ENCODE data around the gene ZNF44. TPM values are rescaled to one million over a fixed set of nuclear protein-coding genes. Genes with fewer than 3 reads are reported as not detected.

Gene ZNF44
- polyA plus RNA-seq, 1 donor from 2014 or later: 14.7 TPM

DNA sequence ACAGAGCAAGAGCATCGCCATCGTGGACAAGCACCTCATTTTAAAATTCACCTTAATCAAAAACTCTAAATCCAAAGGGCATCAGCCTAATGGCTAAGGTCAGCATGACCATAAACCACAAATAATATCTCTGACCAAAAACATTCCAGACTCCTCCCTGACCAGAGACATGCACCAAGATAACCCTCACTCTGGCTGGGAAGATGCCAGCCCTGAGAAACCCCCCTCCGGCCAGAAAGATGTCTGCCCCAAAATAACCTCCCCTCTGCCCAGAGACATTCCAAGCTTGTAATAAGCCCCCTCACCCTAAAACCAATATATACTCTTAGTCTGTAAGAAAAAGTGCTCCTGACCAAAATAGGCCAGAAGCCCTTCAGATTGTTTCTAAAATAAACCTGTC, 61.7 kb downstream of the ZNF44 start:
- no peak for TF ChIP-seq TAF1 (IDR thresholded peaks at IDR 0.05; ENCODE audit: low read depth)
- no peak overlapping the region for H3K9ac ChIP-seq (ENCODE audit: low read length)
- H3K9me2 ChIP-seq (ENCODE audit: insufficient read depth, low read length): no peaks in the 10 kb centered on the region
- H3K36me3 ChIP-seq (ENCODE audit: insufficient read depth, low read length): no peaks in the 10 kb centered on the region
- no peaks in the 10 kb centered on the region for H3K9me3 ChIP-seq (ENCODE audit: low read length)
- no peak overlapping the region for H3K4me2 ChIP-seq (ENCODE audit: low read length)
- H3K79me2 ChIP-seq (replicated peaks; ENCODE audit: insufficient read depth, low read length): no peaks in the 10 kb centered on the region
- H2AFZ ChIP-seq (ENCODE audit: low read depth, low read length): no peak overlapping the region
- no peak overlapping the region for H3K4me3 ChIP-seq (ENCODE audit: low read length)
- H3K27ac ChIP-seq (ENCODE audit: low read length): no peak overlapping the region
- H3F3A ChIP-seq (ENCODE audit: insufficient read depth, low read length, poor library complexity, severe bottlenecking): no peaks in the 10 kb centered on the region
- no peaks in the 10 kb centered on the region for H3K27me3 ChIP-seq (ENCODE audit: insufficient read depth, low read depth, low read length)
- H4K20me1 ChIP-seq (ENCODE audit: insufficient read depth): no peaks in the 10 kb centered on the region

DNA sequence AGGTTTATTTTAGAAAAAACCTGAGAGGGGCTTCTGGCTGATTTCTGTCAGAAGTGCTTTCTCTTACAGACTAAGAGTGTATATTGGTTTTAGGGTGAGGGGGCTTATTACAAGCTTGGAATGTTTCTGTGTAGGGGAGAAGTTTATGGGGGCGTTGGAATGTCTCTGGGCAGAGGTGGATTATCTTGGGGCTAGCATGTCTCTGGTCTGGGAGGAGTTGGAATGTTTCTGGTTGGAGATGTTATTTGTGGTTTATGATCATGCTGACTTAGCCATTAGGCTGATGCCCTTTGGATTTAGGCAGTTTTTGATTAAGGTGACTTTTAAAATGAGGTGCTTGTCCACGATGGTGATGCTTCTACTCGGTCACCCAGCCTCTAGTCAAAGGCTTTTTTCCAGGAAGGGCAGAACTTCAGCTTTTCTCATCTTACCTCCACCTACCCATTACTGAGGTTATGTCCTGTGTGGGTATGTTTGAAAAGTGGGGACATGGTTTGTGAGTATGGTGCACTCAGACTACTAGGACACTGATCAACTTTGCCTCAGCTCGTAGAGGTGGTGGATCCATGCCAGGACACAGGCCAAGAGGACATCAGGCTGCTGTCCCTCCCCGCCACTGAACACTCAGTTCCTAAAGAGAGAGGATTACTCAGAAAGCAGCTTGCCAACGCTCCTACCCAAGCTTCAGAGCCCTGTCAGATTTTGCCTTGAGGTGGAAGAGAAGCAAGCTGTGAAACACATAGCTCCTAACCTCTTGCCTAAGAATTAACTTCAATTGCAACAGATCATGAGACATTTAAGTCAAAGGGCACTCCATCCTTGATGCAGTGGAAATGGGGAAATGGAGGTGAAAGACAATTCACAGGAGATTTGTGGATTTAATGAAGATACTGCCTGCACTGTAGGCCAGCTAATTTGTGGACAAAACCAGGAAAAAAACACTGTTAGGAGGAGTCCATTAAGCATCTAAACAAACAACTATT, 63.6 kb downstream of the ZNF44 start:
- no peaks in the 10 kb centered on the region for H4K20me1 ChIP-seq (ENCODE audit: insufficient read depth)
- no peaks in the 10 kb centered on the region for H3F3A ChIP-seq (ENCODE audit: insufficient read depth, low read length, poor library complexity, severe bottlenecking)
- TF ChIP-seq RAD21 (conservative IDR thresholded peaks at IDR 0.05): no peak
- TF ChIP-seq POLR2AphosphoS5 (IDR thresholded peaks at IDR 0.05): no peak
- no peak for TF ChIP-seq SMC3 (conservative IDR thresholded peaks at IDR 0.05; ENCODE audit: poor library complexity)
- no peak for TF ChIP-seq MXI1 (conservative IDR thresholded peaks at IDR 0.05; ENCODE audit: poor library complexity, severe bottlenecking)
- TF ChIP-seq TAF1 (IDR thresholded peaks at IDR 0.05; ENCODE audit: low read depth): no peak
- TF ChIP-seq, protein P1, sequence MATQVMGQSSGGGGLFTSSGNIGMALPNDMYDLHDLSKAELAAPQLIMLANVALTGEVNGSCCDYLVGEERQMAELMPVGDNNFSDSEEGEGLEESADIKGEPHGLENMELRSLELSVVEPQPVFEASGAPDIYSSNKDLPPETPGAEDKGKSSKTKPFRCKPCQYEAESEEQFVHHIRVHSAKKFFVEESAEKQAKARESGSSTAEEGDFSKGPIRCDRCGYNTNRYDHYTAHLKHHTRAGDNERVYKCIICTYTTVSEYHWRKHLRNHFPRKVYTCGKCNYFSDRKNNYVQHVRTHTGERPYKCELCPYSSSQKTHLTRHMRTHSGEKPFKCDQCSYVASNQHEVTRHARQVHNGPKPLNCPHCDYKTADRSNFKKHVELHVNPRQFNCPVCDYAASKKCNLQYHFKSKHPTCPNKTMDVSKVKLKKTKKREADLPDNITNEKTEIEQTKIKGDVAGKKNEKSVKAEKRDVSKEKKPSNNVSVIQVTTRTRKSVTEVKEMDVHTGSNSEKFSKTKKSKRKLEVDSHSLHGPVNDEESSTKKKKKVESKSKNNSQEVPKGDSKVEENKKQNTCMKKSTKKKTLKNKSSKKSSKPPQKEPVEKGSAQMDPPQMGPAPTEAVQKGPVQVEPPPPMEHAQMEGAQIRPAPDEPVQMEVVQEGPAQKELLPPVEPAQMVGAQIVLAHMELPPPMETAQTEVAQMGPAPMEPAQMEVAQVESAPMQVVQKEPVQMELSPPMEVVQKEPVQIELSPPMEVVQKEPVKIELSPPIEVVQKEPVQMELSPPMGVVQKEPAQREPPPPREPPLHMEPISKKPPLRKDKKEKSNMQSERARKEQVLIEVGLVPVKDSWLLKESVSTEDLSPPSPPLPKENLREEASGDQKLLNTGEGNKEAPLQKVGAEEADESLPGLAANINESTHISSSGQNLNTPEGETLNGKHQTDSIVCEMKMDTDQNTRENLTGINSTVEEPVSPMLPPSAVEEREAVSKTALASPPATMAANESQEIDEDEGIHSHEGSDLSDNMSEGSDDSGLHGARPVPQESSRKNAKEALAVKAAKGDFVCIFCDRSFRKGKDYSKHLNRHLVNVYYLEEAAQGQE (IDR thresholded peaks at IDR 0.05; ENCODE audit: borderline replicate concordance): no peak
- no peak for TF ChIP-seq EZH2 (IDR thresholded peaks at IDR 0.05; ENCODE audit: borderline replicate concordance, insufficient read depth, low read length, poor library complexity, severe bottlenecking)
- TF ChIP-seq, protein P2, sequence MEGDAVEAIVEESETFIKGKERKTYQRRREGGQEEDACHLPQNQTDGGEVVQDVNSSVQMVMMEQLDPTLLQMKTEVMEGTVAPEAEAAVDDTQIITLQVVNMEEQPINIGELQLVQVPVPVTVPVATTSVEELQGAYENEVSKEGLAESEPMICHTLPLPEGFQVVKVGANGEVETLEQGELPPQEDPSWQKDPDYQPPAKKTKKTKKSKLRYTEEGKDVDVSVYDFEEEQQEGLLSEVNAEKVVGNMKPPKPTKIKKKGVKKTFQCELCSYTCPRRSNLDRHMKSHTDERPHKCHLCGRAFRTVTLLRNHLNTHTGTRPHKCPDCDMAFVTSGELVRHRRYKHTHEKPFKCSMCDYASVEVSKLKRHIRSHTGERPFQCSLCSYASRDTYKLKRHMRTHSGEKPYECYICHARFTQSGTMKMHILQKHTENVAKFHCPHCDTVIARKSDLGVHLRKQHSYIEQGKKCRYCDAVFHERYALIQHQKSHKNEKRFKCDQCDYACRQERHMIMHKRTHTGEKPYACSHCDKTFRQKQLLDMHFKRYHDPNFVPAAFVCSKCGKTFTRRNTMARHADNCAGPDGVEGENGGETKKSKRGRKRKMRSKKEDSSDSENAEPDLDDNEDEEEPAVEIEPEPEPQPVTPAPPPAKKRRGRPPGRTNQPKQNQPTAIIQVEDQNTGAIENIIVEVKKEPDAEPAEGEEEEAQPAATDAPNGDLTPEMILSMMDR (IDR thresholded peaks at IDR 0.05; ENCODE audit: poor library complexity, severe bottlenecking): no peak
- TF ChIP-seq EP300 (conservative IDR thresholded peaks at IDR 0.05; ENCODE audit: poor library complexity, severe bottlenecking): no peak
- H3K9ac ChIP-seq (ENCODE audit: low read length): no peak overlapping the region
- H3K9me3 ChIP-seq (ENCODE audit: low read length): no peaks in the 10 kb centered on the region
- no peak overlapping the region for H3K4me2 ChIP-seq (ENCODE audit: low read length)
- H3K4me3 ChIP-seq (ENCODE audit: low read length): no peak overlapping the region
- no peaks in the 10 kb centered on the region for H3K79me2 ChIP-seq (replicated peaks; ENCODE audit: insufficient read depth, low read length)
- no peak overlapping the region for H3K27ac ChIP-seq (ENCODE audit: low read length)
- no peaks in the 10 kb centered on the region for H3K27me3 ChIP-seq (ENCODE audit: insufficient read depth, low read depth, low read length)
- no peaks in the 10 kb centered on the region for H3K9me2 ChIP-seq (ENCODE audit: insufficient read depth, low read length)
- no peaks in the 10 kb centered on the region for H3K36me3 ChIP-seq (ENCODE audit: insufficient read depth, low read length)
- H2AFZ ChIP-seq (ENCODE audit: low read depth, low read length): no peak overlapping the region

Measured in neural cell (in vitro differentiated cells).